ENCODE results near the gene MED13L. TPM values are rescaled to one million over a fixed set of nuclear protein-coding genes. Genes with fewer than 3 reads are reported as not detected.

MED13L gene
- total and polyA plus RNA-seq, 2 of the 4 experiments (the other 2 are of a cell fraction), result 17.9 to 49.1 TPM

DNA sequence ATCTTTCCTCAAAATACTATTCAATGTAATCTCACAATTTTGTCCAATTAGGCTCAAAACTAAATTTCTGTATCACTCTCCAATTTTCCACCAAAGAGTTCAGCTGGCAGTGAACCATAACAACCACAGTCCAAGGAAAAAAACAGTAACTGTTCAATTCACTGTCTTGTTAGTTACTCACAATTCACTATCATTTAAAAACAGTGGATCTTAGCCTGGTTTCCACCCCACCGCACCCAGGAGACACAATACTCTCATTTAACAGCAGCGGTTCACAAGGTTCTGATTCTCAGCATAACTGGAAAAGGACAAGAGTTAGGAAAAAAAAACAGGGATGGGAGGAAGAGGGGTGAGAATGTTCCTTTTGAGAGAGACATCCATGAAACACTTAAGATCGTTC is 40.5 kb downstream of the MED13L start:
- no peak overlapping the region for H4K8ac ChIP-seq (ENCODE audit: low read depth in 2 of 2, low read length in 2 of 2)
- no peak overlapping the region for H3K4me2 ChIP-seq (ENCODE audit: low read depth, low read length)
- H3K4ac ChIP-seq (ENCODE audit: low read depth, low read length), result no peak overlapping the region
- DNase-seq (no peak), ATAC-seq (ENCODE audit: low read depth) (no peak)
- H3K56ac ChIP-seq (ENCODE audit: extremely low read depth, insufficient read depth, low read length), result no peak overlapping the region
- H3K18ac ChIP-seq (ENCODE audit: low read depth, low read length), result no peak overlapping the region
- peaks cover 2% of the 10 kb centered on the region for H3K4me1 ChIP-seq (ENCODE audit: control insufficient read depth, insufficient read depth, low read length)
- H2AK5ac ChIP-seq (ENCODE audit: low read depth, low read length), result no peak overlapping the region
- H3K9me3 ChIP-seq (ENCODE audit: control insufficient read depth, insufficient read depth, low read length), result no peaks in the 10 kb centered on the region
- intact Hi-C loops (cut with micrococcal nuclease), result loop anchor here (5.0 kb wide), 2 partner anchors 95 to 220 kb away; no protein-coding TSS in a partner anchor
- H2AK9ac ChIP-seq (replicated peaks; ENCODE audit: low read depth, low read length, poor library complexity), result no peak overlapping the region
- H3K14ac ChIP-seq (replicated peaks; ENCODE audit: low read depth, low read length), result no peak overlapping the region
- no peaks in the 10 kb centered on the region for H3K36me3 ChIP-seq (ENCODE audit: control insufficient read depth, insufficient read depth, low read length)
- no peak overlapping the region for H4K5ac ChIP-seq (ENCODE audit: low read depth, low read length)
- dilution Hi-C loops (cut with HindIII; ENCODE audit: low sequenced_read_pairs, unreplicated experiment), result no loop called here
- TF ChIP-seq POLR2A (IDR thresholded peaks at IDR 0.05; ENCODE audit: low read depth, low read length), result no peak
- no peak for TF ChIP-seq CEBPB (IDR thresholded peaks at IDR 0.05; ENCODE audit: low read depth, low read length)
- TF ChIP-seq RAD21 (IDR thresholded peaks at IDR 0.05; ENCODE audit: low read length), result no peak
- TF ChIP-seq NFE2L2 (IDR thresholded peaks at IDR 0.05; ENCODE audit: low read depth, low read length), result no peak
- TF ChIP-seq MXI1 (IDR thresholded peaks at IDR 0.05; ENCODE audit: borderline replicate concordance, low read depth, low read length), result no peak
- TF ChIP-seq MAZ (IDR thresholded peaks at IDR 0.05; ENCODE audit: borderline replicate concordance, low read depth, low read length), result no peak
- no peak for TF ChIP-seq SMC3 (IDR thresholded peaks at IDR 0.05; ENCODE audit: low read depth, low read length)
- TF ChIP-seq, protein P1, sequence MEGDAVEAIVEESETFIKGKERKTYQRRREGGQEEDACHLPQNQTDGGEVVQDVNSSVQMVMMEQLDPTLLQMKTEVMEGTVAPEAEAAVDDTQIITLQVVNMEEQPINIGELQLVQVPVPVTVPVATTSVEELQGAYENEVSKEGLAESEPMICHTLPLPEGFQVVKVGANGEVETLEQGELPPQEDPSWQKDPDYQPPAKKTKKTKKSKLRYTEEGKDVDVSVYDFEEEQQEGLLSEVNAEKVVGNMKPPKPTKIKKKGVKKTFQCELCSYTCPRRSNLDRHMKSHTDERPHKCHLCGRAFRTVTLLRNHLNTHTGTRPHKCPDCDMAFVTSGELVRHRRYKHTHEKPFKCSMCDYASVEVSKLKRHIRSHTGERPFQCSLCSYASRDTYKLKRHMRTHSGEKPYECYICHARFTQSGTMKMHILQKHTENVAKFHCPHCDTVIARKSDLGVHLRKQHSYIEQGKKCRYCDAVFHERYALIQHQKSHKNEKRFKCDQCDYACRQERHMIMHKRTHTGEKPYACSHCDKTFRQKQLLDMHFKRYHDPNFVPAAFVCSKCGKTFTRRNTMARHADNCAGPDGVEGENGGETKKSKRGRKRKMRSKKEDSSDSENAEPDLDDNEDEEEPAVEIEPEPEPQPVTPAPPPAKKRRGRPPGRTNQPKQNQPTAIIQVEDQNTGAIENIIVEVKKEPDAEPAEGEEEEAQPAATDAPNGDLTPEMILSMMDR (conservative IDR thresholded peaks at IDR 0.05; ENCODE audit: low read depth, low read length), result no peak
- TF ChIP-seq CHD1 (IDR thresholded peaks at IDR 0.05; ENCODE audit: low read depth, low read length), result no peak
- TF ChIP-seq BHLHE40 (IDR thresholded peaks at IDR 0.05; ENCODE audit: low read depth, low read length), result no peak
- TF ChIP-seq RFX5 (IDR thresholded peaks at IDR 0.05; ENCODE audit: low read depth, low read length), result no peak
- TF ChIP-seq RCOR1 (IDR thresholded peaks at IDR 0.05; ENCODE audit: insufficient replicate concordance, low read length), result no peak
- TF ChIP-seq, protein P2, sequence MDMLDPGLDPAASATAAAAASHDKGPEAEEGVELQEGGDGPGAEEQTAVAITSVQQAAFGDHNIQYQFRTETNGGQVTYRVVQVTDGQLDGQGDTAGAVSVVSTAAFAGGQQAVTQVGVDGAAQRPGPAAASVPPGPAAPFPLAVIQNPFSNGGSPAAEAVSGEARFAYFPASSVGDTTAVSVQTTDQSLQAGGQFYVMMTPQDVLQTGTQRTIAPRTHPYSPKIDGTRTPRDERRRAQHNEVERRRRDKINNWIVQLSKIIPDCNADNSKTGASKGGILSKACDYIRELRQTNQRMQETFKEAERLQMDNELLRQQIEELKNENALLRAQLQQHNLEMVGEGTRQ (IDR thresholded peaks at IDR 0.05; ENCODE audit: low read depth, low read length), result no peak
- TF ChIP-seq, protein P3, sequence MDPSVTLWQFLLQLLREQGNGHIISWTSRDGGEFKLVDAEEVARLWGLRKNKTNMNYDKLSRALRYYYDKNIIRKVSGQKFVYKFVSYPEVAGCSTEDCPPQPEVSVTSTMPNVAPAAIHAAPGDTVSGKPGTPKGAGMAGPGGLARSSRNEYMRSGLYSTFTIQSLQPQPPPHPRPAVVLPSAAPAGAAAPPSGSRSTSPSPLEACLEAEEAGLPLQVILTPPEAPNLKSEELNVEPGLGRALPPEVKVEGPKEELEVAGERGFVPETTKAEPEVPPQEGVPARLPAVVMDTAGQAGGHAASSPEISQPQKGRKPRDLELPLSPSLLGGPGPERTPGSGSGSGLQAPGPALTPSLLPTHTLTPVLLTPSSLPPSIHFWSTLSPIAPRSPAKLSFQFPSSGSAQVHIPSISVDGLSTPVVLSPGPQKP (IDR thresholded peaks at IDR 0.05; ENCODE audit: borderline replicate concordance, low read depth, low read length), result no peak
- no peak for TF ChIP-seq FOS (IDR thresholded peaks at IDR 0.05; ENCODE audit: low read depth, low read length)
- no peak for TF ChIP-seq MAFK (IDR thresholded peaks at IDR 0.05; ENCODE audit: low read depth, low read length)
- ChIA-PET POLR2A (ENCODE audit: unreplicated experiment) (no interaction called here), CTCF (no interaction called here)
- no peak overlapping the region for H3K23ac ChIP-seq (ENCODE audit: low read depth, low read length)
- no peak overlapping the region for H3K4me3 ChIP-seq (ENCODE audit: insufficient read depth, low read depth, low read length)
- in situ Hi-C loops (cut with MboI; ENCODE audit: low sequenced_read_pairs), result no loop called here
- no peak overlapping the region for H3K9ac ChIP-seq (ENCODE audit: low read depth, low read length)
- H3K9me1 ChIP-seq (ENCODE audit: insufficient read depth, low read length), result peaks cover 5% of the 10 kb centered on the region; the same call in 1 of the 2 replicates
- H4K91ac ChIP-seq (ENCODE audit: insufficient read depth, low read depth, low read length), result no peak overlapping the region
- no peak overlapping the region for H2BK120ac ChIP-seq (ENCODE audit: low read depth, low read length)
- H3K27ac ChIP-seq (ENCODE audit: insufficient read depth, low read length), result no peak overlapping the region
- H3K79me1 ChIP-seq (ENCODE audit: low read depth in 1 of 2, low read length in 2 of 2), result peaks cover 11 to 64% of the 10 kb centered on the region in 2 experiments
- no CpG with 5 or more reads among the region's 3 CpGs for WGBS, 2 experiments (ENCODE audit: extremely low coverage in 2 of 2, insufficient read length in 1 of 2)
- peaks cover 73% of the 10 kb centered on the region for H4K20me1 ChIP-seq (ENCODE audit: insufficient read depth, low read length)
- H2AFZ ChIP-seq (replicated peaks; ENCODE audit: low read length, poor library complexity), result no peak overlapping the region
- no peak overlapping the region for H2BK15ac ChIP-seq (ENCODE audit: low read depth, low read length)
- H3K27me3 ChIP-seq (ENCODE audit: control insufficient read depth, insufficient read depth, low read length), result no peaks in the 10 kb centered on the region
- no peak overlapping the region for H2BK5ac ChIP-seq (ENCODE audit: low read depth, low read length, poor library complexity, severe bottlenecking)
- no TSS peak for BruUV-seq (replicated peaks)
- no peak overlapping the region for H2BK20ac ChIP-seq (ENCODE audit: low read depth, low read length)
